MM.1S (cell line): Measurements from ENCODE around the gene SLC1A1.

Source experiments
- CTCF ChIP-seq: fragments of 300-600 bp; sonication (generic); IDR thresholded peaks from 2 replicates; pipeline ENCODE4 v1.5.1; 2016; ENCODE audit warnings: antibody characterized with exemption, low read length, mixed read lengths
- EZH2 ChIP-seq: fragments of 300-600 bp; sonication (generic); optimal IDR thresholded peaks from 2 replicates; pipeline ENCODE3; 2017; ENCODE audit warnings: low read depth, mild to moderate bottlenecking, antibody characterized with exemption, low read length, mixed read lengths
- EZH2phosphoT487 ChIP-seq: fragments of 300-600 bp; sonication (generic); IDR thresholded peaks from 2 replicates; pipeline ENCODE4 v1.6.1; 2018; ENCODE audit warnings: antibody characterized with exemption, low read length

DNA sequence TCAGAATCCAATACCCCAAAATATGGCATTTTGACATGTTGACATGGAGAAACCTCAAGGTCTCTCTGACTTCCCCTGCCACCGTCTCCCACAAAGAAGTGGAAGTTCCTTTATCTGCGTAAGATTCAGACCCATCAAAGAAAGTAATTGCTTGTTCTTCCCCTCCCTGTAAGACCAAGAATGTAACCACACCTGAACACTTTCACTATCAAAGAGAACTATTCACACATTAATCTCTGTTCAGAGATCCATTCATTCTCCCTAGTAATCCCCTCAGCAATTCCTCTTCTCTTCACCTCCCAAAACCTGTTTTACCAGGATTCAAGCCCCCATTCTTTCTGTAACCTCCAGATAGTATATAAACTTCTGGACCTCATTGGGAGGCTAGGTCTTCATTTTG lies 4.1 kb upstream of the SLC1A1 start:
- TF ChIP-seq EZH2phosphoT487 (no peak), EZH2 (no peak), CTCF (no peak)
